Astrocyte of the hippocampus (primary cell): ENCODE results near the gene OR52N5.

Source experiments
- DNase-seq: peaks from one replicate; pipeline ENCODE4 v3.0.0; 2011; ENCODE audit warnings: low read depth, low spot score

Gene OR52N5

DNA sequence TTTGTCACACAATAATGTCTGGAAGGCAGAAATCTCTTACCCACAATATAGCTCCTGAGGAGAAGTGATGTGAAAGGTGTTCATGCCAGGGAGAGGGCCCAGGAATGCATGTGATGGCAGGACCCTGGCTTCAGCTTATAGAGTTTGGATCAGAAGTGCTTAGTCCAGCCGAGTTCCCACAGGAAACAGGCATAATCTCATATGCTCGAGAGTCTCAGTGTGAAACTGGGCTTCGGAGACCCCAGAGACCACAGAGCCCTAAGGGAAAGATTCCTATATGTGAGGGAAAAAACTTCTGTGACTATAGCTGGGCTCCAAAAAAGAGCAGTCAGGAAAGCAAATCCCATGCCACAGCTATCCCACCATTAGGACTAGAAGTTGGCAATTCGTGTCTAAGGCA is at the start of gene OR52N5:
Gene OR52N5 (minus strand): TSS at position 101 of the 400 bp plus-strand sequence. CDS start 4,721 bp downstream, outside the sequence.
- DNase-seq = no peak

DNA sequence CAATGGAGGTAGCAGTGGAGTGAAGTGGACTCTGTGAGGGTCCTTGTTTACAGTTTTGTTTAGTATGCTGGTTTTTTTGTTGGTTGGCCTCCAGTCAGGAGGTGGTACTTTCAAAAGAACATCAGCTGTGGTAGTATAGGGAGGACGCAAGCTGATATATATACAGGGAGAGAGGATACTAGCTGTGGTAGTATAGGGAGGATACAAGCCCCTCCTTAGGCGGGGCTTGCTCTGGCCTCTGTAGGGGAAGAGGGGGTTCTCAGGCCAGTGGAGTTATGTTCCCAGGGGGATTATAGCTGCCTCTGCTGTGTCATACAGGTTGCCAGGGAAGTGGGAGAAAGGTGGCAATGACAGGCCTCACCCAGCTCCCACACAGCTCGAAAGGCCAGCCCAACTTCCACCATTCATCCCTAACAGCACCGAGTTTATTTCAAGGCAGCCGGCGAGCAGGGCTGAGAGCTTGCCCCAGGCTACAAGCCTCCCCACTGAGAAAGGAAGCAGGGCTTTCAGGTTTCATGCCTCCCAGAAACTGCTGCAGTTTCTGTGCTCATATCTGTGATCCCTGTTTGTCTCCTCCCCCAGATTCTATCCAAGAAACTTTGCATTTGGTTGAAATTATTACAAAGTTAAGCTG is 48.2 kb upstream of the OR52N5 start:
- no peak for DNase-seq

DNA sequence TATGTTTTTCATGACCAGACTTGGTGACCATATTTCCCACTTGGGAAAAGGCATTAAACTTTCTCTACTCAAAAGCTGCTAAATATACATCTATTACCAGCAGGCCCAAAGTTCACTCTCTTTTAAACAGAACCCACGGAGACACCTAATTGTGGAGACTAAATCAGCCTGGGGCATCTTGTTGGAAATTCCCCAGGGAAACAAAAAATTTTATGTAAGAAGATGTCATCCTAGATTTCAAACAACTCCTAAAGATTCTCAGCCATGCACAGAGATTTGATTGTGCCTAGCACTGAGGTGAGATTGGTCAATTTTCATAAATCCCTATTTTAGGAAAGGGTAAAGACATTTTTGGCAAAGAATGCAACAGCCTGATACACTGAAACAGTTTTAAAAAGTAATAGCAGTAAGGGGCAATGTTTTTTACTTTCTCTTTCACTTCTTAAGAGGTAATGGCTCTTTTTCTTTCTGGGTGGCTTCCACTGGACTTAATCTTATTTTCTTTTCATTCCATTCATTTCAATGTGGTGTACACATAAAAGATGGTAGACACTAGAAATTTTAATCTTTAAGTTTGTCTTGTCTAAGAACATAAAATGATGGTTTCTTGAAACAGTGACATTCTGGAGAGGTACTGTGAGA is 35.2 kb upstream of the OR52N5 start:
- DNase-seq = no peak

DNA sequence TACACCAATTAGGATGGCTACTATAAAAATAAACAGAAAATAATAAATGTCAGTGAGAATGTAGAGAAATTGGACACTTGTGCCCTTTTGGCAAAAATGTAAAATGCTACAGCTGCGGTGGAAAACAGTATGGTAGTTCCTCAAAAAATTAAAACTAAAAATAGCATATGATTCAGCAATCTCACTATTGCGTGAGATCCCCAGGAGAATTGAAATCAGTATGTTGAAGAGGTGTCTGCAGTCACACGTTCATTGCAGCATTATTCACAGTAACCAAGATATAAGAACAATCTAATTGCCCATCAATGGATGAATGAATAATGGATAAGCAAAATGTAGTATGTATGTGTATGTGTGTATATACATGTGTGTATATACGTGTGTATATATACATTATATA is 32.4 kb upstream of the OR52N5 start:
- DNase-seq = no peak

DNA sequence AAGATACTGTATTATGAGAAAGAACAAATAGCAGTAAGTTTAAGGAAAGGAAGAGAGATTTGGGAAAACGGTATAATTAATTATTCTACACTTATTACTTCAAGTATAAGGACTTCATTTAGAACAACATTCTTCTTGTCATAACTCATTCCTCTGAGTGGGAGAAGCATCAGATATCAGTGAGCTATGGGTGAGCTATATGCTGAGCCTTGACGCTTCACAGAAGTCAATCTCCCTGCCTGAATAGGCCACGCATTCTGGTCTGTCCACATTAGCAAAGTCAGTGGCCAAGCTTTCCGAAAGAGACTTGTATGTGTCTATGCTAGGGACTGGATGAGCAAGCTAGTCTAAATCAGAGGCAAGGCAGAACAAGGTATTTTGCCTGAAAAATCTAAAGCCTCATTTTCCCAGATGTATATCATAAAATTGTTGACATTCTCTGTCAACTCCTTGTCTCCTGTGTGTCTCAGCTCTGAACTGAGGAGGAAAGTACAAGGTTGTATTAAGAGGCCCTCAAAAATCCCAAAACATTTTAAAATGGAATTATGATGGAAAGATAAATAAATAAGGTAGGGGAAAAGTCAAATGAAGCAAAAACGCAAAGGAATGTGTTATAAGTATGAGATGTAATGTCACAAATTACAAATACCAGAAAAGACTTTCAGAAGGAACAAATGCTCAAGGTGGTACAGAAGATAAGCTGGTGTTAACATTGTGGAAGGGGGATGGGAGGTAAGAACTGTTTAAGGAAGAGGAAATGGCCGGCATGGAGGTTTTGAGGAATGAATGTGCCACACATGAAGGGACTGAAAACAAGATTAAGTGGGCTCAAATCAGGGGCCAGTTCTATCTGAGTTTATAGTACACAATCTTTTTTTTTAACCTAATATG is 27.0 kb upstream of the OR52N5 start:
- no peak for DNase-seq

DNA sequence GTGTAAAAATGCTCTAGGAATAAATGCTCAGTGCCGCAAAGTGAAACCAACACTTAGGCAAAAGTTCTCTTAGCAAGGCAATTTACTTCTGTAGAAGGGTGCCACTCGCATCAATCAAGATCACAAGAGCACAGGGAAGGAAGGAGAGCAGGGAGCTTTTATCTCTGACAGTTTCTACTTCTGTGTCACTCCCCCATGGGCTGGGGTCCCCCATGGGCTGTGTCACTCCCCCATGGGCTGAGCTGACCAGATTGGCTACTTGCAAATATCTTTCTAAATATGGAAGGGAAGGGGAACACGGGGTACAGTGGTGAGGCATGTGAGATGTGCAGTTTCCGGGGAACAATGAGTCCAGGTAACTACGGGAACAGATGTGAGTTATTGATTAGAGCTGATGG is 26.0 kb upstream of the OR52N5 start:
- DNase-seq = peak; percentile 1

DNA sequence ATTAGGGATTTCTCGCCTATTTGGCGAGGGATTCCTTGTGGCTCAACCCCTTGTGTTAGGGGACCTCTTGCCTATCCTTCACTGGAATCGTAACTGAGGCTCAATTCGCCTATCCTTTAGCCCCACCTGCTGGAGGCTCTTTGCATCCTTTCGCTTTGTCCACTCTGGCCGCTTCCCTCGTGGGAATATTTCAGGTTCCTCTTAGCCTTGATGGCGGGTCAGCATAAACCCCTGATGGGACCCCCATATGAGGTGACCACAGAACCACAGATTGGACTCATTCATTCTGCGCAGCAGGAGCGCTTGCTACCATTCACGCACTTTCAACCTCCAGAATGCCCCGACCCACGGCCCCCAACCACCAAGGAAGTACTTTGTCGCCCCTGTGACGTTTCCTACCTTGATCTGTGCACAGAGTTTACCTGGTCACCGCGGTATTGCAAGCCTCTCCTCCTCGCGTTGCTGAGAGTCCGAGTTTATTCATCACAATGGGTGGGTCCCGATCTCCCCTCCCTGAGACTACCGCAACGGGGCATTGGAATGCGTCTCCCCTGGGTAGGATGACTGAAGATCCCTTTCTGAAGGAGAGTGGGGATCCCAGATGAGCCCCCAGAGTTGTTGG is 25.5 kb upstream of the OR52N5 start, which contains the start of gene OR52N2:
Gene OR52N2 (plus strand): TSS at position 425 of the 622 bp plus-strand sequence. CDS start 11,412 bp downstream, outside the sequence.
- peak; percentile 83 for DNase-seq

DNA sequence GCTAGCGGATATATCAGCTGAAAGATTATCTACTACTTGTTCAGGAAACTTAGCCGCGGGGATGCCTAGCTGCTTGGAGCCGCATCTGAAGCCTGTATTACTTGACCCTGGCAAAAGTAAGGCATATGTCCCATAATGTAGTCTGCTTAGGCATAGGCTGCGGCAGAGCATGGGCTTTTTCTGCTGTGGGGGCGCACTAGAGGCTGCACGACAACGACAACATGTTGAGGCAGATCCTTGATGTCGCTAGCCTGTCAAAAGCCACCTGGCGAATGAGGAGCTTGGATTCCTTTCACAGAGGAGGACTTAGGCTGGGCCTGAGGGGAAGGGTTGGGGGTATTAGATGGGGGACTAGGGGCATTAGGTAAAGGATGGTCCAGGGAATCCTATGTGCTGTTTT is 24.4 kb upstream of the OR52N5 start:
- no peak for DNase-seq

DNA sequence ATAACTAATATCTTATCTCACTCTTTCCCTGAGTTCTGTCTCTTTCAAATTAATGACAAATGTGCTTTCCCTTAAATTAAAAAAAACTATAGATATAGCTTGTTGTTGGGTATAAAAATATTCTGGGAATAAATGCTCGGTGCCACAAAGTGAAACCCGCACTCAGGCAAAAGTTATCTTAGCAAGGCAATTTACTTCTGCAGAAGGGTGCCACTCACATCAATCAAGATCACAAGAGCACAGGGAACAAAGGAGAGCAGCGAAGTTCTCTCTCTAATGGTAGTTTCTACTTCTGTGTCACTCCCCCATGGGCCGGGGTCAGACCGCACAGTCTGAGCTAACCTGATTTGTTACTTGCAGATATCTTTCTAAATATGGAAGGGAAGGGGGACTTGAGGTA is 20.8 kb upstream of the OR52N5 start:
- no peak for DNase-seq

DNA sequence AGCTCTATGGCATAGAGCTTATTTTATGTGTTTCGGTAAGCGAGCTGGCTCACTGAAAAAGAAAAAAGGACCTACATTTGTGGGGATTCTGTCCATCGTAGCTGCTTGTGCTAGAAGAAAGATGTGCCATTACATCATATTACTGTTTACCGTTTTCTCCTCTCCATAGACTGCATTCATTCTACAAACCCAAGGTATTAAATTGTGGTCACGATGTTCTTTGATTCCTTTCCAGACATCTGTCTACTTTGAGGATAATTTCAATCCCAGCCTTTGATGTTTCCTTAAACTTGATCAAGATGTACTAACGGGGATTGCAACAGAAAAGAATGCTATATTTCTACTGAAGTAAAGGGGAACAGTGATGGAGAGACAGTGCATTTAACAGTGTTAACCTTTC is 13.4 kb upstream of the OR52N5 start:
- DNase-seq = no peak

DNA sequence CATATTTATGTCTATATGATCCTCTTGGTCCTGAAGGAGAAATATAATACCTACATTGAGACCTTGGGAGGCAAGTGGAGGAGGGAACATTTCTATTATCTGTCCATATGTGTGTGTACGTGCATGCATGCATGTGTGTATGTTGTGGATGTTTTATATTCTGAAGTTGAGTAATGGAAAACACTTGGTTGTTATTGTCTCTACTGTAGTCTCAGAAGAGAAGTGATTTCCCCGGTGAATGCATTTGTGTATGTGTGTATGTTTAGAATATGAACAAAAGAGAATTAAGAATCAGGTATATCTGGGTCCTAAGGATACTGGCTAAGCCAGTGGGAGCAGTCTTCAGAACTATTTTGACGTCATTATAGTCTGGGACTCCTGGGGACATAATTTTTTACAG is 8.0 kb upstream of the OR52N5 start, which contains the start of gene OR52N1:
Gene OR52N1 (minus strand): TSS at position 101 of the 400 bp plus-strand sequence. CDS start 2,449 bp downstream, outside the sequence.
- DNase-seq = no peak

DNA sequence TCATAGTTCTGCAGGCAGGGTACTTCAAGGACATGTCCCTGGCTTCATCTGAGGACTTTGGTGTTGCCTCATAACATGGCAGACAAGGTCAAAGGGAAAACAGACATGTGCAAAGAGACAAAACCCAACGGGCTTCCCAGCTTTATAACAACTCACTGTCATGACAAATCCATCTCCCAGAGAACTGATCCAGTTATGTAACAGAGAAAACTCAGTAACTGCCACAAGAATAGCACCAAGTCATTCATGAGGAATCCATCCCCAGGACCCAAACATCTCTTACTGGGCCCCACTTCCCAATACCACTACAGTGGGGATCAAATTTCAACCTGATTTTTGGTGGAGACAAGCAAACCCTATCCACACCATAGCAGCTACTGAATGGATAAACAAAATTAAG is 16.1 kb downstream of the OR52N5 start:
- peak; percentile 0 for DNase-seq

DNA sequence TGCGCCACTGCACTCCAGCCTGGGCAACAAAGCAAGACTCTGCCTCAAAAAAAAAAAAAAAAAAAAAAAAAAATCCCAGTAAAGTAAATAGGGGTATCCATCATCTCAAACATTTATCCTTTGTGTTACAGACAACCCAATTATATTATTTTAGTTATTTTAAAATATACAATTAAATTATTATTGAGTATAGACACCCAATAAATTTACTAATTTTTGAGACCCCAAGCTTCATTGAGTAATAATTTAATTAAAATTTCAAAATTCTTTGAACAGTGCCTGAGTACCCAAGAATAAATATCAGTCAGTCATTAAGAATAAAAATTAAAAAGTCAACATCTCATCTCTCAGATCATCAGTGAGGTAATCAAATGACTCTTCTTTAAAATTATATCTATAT is 29.2 kb downstream of the OR52N5 start, which contains the start of gene OR52N4:
Gene OR52N4 (plus strand): TSS at position 301 of the 400 bp plus-strand sequence. CDS start 498 bp downstream, outside the sequence.
- no peak for DNase-seq

DNA sequence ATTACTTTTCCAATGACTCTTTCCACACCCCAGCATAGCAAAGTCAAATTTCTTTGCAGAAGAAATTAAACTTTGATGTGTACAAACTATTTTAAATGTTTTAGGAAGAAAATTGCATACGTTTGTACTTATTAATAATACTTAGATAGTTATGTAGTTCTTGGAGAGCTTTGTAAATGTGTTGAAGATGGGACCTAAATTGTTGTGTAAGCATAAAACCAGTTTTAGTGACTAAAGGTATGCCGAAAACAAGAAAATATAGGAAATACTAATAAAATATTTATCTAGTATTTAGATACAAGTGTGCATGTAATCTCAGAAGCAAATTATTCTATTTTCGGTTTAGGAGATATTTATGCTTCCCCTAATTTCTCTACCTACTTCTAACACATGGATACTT is 33.3 kb downstream of the OR52N5 start:
- DNase-seq = no peak

DNA sequence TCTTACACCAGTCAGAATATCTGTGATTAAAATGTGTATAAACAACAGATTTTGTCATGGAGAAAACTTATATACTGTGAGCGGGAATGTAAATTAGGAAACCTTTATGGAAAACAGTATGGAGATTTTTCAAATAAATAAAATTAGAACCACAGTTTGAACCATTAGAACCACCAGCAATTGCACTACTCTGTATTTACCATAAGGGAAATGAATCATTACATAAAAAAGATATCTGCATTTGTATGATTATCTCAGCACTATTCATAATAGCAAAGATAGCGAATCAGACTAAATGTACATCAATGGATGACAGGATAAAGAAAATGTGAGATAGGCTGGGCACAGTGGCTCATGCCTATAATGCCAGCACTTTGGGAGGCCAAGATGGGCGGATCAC is 36.5 kb downstream of the OR52N5 start:
- no peak for DNase-seq

DNA sequence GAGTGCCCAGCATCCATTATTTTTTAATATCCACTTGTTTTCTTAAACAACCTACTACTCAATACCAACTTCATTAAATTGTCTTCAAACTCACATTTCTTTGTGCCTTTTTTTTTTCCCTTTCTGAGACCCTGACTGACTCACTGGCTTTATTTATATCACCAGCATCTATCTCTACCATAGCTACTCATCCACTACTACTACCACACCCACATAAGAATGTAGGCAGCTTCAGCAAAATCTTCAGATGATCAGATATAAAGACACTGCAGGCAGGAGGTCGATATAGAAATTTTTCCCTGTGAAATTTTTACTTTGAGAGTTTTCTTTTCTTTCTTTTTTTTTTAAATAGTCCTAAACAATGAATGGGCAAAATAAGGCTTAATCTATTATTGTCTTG is 44.7 kb downstream of the OR52N5 start:
- DNase-seq = no peak

DNA sequence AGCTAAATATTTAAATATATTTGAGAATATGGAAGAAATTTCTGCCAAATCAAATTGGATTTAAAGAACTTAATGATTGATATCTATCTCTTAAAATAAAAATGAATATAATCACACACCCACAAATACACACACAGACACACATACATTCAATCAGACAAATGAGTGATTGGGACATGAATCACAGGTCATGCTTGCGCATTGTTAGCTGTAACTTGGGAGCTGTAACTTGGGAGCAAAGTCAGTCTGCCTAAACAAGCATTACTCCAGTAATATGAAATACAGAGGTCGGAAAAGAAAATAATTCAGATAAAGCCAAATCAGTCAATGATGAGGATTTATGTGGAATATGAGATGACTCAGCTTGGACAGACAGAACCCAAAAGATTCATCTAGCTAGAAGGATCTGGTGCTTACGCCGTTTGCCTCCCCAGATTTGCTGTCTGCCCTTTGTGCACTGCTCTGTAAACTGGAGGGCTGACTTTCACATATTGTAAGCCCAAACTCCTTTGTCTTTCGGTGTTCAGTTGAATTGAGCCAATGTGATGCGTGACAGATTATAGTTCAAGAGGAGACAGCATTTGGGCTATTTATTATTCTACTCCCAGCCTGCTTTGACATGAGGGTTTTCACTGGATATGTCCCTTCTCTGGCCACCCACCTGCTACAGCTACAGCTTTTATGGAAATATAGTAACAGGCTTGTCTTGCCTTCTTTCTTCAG is 45.3 kb downstream of the OR52N5 start:
- no peak for DNase-seq

DNA sequence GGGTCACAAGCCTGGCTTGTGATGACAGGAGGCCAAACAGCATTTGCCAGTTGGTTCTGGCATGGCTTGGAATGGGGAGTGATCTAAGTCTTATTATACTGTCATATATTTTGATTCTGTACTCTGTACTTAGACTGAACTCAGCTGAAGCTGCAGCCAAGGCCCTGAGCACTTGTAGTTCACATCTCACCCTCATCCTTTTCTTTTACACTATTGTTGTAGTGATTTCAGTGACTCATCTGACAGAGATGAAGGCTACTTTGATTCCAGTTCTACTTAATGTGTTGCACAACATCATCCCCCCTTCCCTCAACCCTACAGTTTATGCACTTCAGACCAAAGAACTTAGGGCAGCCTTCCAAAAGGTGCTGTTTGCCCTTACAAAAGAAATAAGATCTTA is 46.1 kb downstream of the OR52N5 start:
- peak; percentile 26 for DNase-seq

DNA sequence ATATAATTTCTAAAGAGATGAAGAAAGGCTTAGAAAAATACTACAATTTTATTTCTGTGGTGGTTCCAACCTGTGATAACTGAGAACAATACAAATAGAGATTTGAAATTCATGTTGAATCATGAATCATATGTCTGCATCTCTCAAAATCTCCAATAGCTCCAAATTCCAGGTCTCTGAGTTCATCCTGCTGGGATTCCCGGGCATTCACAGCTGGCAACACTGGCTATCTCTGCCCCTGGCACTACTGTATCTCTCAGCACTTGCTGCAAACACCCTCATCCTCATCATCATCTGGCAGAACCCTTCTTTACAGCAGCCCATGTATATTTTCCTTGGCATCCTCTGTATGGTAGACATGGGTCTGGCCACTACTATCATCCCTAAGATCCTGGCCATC is 46.8 kb downstream of the OR52N5 start, which contains the start of gene OR56B1:
Gene OR56B1 (plus strand): TSS at position 53 of the 400 bp plus-strand sequence. CDS start 69 bp downstream, at position 122.
- no peak for DNase-seq

DNA sequence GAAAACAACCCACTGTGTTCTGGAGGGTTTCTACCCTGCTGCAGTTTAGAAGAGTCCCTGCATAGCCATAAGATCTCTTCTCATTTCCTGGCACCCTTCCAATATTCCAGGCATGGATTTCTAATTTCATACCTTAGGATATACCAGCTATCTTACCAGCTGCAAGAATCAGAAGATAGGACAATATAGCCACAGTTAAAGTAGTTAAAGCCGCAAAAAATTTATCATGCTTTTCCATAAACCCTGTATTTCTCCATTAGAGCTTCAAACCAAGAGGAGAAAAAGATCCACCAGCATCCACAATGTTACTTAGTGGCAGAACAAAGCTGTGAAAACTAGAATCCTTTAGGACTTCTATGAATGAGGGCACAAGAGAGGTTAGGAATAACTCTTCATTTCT is 55.5 kb downstream of the OR52N5 start:
- no peak for DNase-seq

DNA sequence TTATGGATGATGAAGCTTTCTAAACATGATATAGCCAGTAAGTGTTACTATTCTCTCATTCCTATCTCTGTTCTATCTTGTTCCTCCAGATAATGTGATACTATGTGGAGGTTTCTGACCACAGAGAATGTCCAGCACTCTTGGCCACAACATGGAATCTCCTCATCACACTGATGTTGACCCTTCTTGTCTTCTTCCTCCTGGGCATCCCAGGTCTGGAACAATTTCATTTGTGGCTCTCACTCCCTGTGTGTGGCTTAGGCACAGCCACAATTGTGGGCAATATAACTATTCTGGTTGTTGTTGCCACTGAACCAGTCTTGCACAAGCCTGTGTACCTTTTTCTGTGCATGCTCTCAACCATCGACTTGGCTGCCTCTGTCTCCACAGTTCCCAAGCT is 56.8 kb downstream of the OR52N5 start:
- no peak for DNase-seq
